RKO (cell line): Measurements from ENCODE around the gene NCAPD2.

ENCODE experiments used
- DNase-seq: peaks from one replicate; pipeline ENCODE4 v3.0.0-alpha.2; 2016; ENCODE audit warnings: low spot score

The NCAPD2 gene

GRCh38 chr12:6493497-6494257, at the start of gene NCAPD2:
NCAPD2 (plus strand) TSS chr12:6494102; CDS start chr12:6495099, 997 bp downstream.
- peak; percentile 98 for DNase-seq

GRCh38 chr12:6444704-6445688, 48.9 kb upstream of the NCAPD2 start, which contains the start of gene CD27:
CD27 (plus strand) TSS chr12:6444955; CDS start chr12:6445096, 141 bp downstream.
- no peak for DNase-seq

- no peak for DNase-seq
Measured at GRCh38 chr12:6450091-6450868, 43.6 kb upstream of the NCAPD2 start.

- no peak for DNase-seq
Measured at GRCh38 chr12:6450869-6451347, 43.0 kb upstream of the NCAPD2 start.

- DNase-seq: peak; percentile 88
Measured at GRCh38 chr12:6451348-6452244, 42.3 kb upstream of the NCAPD2 start, which contains the start of gene TAPBPL. TAPBPL (plus strand) TSS chr12:6452042; CDS start chr12:6452249, 207 bp downstream.

- DNase-seq: no peak
Measured at GRCh38 chr12:6452245-6452943, 41.5 kb upstream of the NCAPD2 start.

- no peak for DNase-seq
Measured at GRCh38 chr12:6452944-6453630, 40.8 kb upstream of the NCAPD2 start.

- DNase-seq: no peak
Measured at GRCh38 chr12:6457220-6457945, 36.5 kb upstream of the NCAPD2 start.

GRCh38 chr12:6458281-6459003, 35.5 kb upstream of the NCAPD2 start:
- no peak for DNase-seq

- DNase-seq: no peak
Measured at GRCh38 chr12:6459004-6459337, 34.9 kb upstream of the NCAPD2 start.

- DNase-seq: no peak
Measured at GRCh38 chr12:6460751-6461371, 33.0 kb upstream of the NCAPD2 start.

- no peak for DNase-seq
Measured at GRCh38 chr12:6461401-6462233, 32.3 kb upstream of the NCAPD2 start.

GRCh38 chr12:6462234-6462995, 31.5 kb upstream of the NCAPD2 start:
- no peak for DNase-seq

- no peak for DNase-seq
Measured at GRCh38 chr12:6463216-6463615, 30.7 kb upstream of the NCAPD2 start.

- DNase-seq: no peak
Measured at GRCh38 chr12:6463858-6464257, 30.0 kb upstream of the NCAPD2 start.

GRCh38 chr12:6464531-6464930, 29.4 kb upstream of the NCAPD2 start:
- DNase-seq: no peak
